Gastrocnemius medialis (tissue), 4 donors: ENCODE measurements around the gene GALNT9.

Experiments used
- POLR2A ChIP-seq, 2 donors: fragments of 450-650 bp; IDR thresholded peaks; one replicate each; pipeline ENCODE4 v1.6.1; 2017; ENCODE audit warnings: antibody characterized with exemption in 2 of 2, mild to moderate bottlenecking in 2 of 2, moderate library complexity in 2 of 2
- TF ChIP-seq, protein P1 (sequence below), 5 experiments: fragments of 450-650 bp in 3 of 5; fragments of 200-600 bp in 2 of 5; sonication (generic) in 2 of 5; IDR thresholded peaks in 4 of 5; conservative IDR thresholded peaks in 1 of 5; 1 replicate in 4 of 5; 2 replicates in 1 of 5; pipeline ENCODE4 v1.5.1; 2016 to 2019; ENCODE audit warnings: antibody characterized with exemption in 5 of 5, mild to moderate bottlenecking in 3 of 5, moderate library complexity in 3 of 5

DNA sequence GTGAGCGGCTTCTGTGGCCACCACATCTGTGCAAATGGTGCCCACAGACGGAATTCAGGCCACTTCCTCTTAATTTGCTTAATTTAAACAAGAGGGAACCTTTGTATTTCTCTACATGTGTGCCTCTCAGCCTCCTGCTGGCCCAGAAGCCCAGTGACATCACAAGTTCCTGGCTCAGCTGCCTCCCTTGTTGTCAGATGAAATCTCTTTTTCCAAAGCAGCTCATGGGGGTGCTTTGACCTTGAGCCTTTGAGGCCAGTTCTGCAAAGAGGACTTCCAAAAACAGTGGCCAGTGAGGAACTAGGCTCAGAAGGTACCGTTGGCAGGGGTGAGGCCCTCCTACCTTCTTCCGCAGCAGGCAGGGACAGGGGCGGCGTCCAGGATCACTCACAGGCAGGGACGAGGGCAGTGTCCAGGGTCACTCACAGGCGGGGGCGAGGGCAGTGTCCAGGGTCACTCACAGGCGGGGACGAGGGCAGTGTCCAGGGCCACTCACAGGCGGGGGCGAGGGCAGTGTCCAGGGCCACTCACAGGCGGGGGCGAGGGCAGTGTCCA, 35.0 kb upstream of the GALNT9 start:
- TF ChIP-seq, protein P1, sequence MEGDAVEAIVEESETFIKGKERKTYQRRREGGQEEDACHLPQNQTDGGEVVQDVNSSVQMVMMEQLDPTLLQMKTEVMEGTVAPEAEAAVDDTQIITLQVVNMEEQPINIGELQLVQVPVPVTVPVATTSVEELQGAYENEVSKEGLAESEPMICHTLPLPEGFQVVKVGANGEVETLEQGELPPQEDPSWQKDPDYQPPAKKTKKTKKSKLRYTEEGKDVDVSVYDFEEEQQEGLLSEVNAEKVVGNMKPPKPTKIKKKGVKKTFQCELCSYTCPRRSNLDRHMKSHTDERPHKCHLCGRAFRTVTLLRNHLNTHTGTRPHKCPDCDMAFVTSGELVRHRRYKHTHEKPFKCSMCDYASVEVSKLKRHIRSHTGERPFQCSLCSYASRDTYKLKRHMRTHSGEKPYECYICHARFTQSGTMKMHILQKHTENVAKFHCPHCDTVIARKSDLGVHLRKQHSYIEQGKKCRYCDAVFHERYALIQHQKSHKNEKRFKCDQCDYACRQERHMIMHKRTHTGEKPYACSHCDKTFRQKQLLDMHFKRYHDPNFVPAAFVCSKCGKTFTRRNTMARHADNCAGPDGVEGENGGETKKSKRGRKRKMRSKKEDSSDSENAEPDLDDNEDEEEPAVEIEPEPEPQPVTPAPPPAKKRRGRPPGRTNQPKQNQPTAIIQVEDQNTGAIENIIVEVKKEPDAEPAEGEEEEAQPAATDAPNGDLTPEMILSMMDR (IDR thresholded peaks at IDR 0.05 in 4 of 5, conservative IDR thresholded peaks at IDR 0.05 in 1 of 5) = no peak
- no peak for TF ChIP-seq POLR2A (IDR thresholded peaks at IDR 0.05)
